GM12864 (cell line): Measurements from ENCODE around the gene GBX2.

ENCODE experiments used
- DNase-seq: peaks from one replicate; pipeline ENCODE4 v3.0.0-alpha.2; 2011; ENCODE audit warnings: low read depth
- H3K4me3 ChIP-seq: 2 replicates; pipeline ENCODE4 v1.5.1; 2011; ENCODE audit warnings: mild to moderate bottlenecking, low read depth, low read length, control low read depth
- CTCF ChIP-seq: IDR thresholded peaks from 2 replicates; pipeline ENCODE4 v1.5.1; 2011; ENCODE audit warnings: low read depth, mild to moderate bottlenecking, moderate library complexity, low read length, control low read depth, inconsistent platforms; ENCODE audit errors: missing control alignments

Gene GBX2

GRCh38 chr2:236163471-236164200, 4.5 kb downstream of the GBX2 start:
- H3K4me3 ChIP-seq: no peak overlapping the region
- TF ChIP-seq CTCF: no peak
- no peak for DNase-seq

- no peak overlapping the region for H3K4me3 ChIP-seq
- no peak for TF ChIP-seq CTCF
- no peak for DNase-seq
Observed at GRCh38 chr2:236162882-236163470, 5.2 kb downstream of the GBX2 start.

GRCh38 chr2:236162031-236162845, 5.9 kb downstream of the GBX2 start:
- H3K4me3 ChIP-seq: no peak overlapping the region
- TF ChIP-seq CTCF: no peak
- DNase-seq: no peak

DNA sequence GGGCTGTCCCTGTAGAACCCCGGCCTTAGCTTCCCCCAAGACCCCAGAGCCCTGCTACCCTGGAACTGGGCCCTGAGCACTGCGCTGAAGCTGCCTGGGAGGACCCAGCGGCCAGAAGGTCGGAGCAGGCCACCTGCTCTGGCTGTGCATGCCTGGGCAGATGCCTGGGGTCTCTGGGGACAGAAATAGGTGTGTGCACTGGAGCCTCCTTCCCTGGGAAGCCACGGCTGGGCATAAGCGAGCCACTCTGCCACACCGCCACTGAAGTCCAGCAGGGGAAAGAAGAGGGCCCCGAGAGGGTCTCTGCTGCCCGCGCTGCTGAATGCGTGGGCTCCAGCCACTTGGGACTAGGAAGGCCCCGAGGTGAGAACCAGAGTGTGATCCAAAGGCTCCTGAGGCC, 6.7 kb downstream of the GBX2 start:
- TF ChIP-seq CTCF: no peak
- H3K4me3 ChIP-seq: no peak overlapping the region
- DNase-seq: no peak

GRCh38 chr2:236161082-236161462, 7.1 kb downstream of the GBX2 start:
- no peak for DNase-seq
- no peak for TF ChIP-seq CTCF
- no peak overlapping the region for H3K4me3 ChIP-seq

GRCh38 chr2:236160366-236161081, 7.7 kb downstream of the GBX2 start:
- DNase-seq: no peak
- no peak for TF ChIP-seq CTCF
- H3K4me3 ChIP-seq: no peak overlapping the region
